Neutrophil (primary cell): Measurements from ENCODE around the gene GALNT9.

Experiments used
- H3K27ac ChIP-seq: fragments of 200-600 bp; sonication (generic); 2 replicates; pipeline ENCODE4 v1.5.1; 2016; ENCODE audit warnings: mild to moderate bottlenecking, moderate library complexity
- H3K27me3 ChIP-seq: fragments of 200-600 bp; sonication (generic); 2 replicates; pipeline ENCODE4 v1.6.0; 2016; ENCODE audit warnings: mild to moderate bottlenecking
- H3K36me3 ChIP-seq: fragments of 200-600 bp; sonication (generic); 2 replicates; pipeline ENCODE4 v1.5.1; 2017
- H3K4me1 ChIP-seq, 2 experiments: fragments of 200-600 bp in 1 of 2; sonication (generic) in 1 of 2; 1 replicate in 1 of 2; 2 replicates in 1 of 2; pipeline versions ENCODE4 v1.5.1 to v1.6.1; 2013 to 2016; ENCODE audit warnings: low read depth in 1 of 2, low read length in 1 of 2, mild to moderate bottlenecking in 1 of 2, moderate library complexity in 1 of 2; ENCODE audit not compliant: control insufficient read depth in 1 of 2, insufficient read depth in 1 of 2
- H3K4me3 ChIP-seq, 2 experiments: fragments of 200-600 bp in 1 of 2; sonication (generic) in 1 of 2; 1 replicate in 1 of 2; 2 replicates in 1 of 2; pipeline ENCODE4 v1.5.1; 2013 to 2016; ENCODE audit warnings: low read depth in 1 of 2, low read length in 1 of 2, mild to moderate bottlenecking in 1 of 2, moderate library complexity in 1 of 2
- H3K9me3 ChIP-seq: fragments of 200-600 bp; sonication (generic); 2 replicates; pipeline ENCODE4 v1.5.1; 2016
- TF ChIP-seq, protein P1 (sequence below): fragments of 200-600 bp; sonication (generic); IDR thresholded peaks from 2 replicates; pipeline ENCODE4 v1.5.1; 2016; ENCODE audit warnings: antibody characterized with exemption

The GALNT9 gene

DNA sequence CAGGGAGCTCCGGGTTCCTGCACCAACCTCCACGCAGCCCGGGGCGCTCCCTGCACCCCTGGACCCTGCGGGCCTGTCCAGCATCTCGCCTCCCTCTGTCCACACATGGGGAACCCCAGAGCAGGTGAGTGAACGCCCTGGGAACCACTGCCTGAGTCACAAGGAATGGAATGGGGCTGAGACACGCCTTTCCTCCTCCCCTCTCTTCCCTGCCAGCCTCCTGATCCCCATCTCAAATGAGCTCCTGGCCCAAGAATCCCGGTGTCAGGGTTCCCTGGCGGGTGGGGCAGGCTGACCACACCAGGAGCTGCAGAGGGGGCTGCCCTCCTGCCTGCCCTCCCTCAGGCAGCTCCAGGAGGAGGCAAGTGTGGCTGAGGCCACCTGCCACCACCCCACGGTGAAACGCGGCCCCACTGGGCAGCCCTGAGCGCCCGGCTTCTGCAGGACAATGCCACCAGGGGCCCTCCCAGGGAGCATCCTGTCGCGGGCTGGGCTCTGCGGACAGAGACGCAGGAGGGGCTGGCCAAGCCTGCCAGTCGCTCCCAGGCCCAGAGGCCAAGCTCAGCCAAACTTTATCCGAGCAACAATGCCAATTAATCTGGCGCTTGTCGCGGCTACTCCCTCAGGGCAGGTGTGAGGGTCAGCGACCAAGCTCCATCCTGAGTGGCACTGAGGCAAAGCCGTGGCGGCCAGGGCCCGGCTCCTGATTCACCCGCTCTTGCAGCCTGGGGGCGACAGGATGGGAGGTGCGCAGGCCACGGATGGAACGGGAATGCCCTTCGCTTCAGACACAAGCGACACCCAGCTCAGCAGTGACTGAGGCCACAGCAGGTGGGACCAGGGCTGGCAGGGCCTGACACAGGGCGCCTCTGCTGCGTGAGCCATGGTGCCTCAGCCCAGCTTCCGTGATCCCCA, 44.3 kb downstream of the GALNT9 start:
- TF ChIP-seq, protein P1, sequence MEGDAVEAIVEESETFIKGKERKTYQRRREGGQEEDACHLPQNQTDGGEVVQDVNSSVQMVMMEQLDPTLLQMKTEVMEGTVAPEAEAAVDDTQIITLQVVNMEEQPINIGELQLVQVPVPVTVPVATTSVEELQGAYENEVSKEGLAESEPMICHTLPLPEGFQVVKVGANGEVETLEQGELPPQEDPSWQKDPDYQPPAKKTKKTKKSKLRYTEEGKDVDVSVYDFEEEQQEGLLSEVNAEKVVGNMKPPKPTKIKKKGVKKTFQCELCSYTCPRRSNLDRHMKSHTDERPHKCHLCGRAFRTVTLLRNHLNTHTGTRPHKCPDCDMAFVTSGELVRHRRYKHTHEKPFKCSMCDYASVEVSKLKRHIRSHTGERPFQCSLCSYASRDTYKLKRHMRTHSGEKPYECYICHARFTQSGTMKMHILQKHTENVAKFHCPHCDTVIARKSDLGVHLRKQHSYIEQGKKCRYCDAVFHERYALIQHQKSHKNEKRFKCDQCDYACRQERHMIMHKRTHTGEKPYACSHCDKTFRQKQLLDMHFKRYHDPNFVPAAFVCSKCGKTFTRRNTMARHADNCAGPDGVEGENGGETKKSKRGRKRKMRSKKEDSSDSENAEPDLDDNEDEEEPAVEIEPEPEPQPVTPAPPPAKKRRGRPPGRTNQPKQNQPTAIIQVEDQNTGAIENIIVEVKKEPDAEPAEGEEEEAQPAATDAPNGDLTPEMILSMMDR, result no peak
- Histone ChIP-seq H3K27me3 (peaks cover 70% of the 10 kb centered on the region), H3K4me3 (no peak overlapping the region), H3K9me3 (no peaks in the 10 kb centered on the region), H3K27ac (no peak overlapping the region), H3K36me3 (no peaks in the 10 kb centered on the region), H3K4me1 (no peaks in the 10 kb centered on the region)

DNA sequence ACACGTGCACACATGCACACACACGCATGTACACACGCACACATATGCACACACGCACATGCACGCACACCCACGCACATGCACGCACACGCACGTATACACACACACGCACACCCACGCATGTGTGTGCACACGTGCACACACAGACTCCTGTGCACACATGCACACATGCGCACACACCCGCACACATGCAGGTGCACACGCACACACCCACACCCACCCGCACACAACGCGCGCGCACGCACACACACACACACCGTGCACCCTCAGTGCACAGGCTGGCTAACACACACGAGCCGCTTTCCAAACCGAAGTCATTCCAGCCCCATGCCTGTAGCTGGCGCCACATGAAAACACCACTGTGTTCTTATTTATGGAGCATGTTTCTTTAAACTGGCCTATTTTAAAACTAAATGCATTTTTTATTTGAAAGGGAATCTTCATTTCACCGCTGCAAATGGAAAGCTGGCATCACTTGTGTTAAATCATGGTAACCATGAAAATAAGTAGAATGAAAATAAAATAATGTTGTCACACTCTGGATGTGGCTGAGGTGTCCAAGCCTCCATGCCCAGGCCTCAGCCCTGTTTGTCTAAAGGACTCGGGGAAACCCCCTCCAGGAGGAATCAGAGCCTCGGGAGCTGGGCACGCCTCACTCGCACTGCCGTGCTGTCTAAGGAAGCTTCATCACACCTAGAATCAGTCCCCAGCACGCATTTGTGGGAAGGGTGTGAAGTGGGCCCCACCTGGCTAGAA, 45.1 kb downstream of the GALNT9 start:
- no peak overlapping the region for H3K27ac ChIP-seq

DNA sequence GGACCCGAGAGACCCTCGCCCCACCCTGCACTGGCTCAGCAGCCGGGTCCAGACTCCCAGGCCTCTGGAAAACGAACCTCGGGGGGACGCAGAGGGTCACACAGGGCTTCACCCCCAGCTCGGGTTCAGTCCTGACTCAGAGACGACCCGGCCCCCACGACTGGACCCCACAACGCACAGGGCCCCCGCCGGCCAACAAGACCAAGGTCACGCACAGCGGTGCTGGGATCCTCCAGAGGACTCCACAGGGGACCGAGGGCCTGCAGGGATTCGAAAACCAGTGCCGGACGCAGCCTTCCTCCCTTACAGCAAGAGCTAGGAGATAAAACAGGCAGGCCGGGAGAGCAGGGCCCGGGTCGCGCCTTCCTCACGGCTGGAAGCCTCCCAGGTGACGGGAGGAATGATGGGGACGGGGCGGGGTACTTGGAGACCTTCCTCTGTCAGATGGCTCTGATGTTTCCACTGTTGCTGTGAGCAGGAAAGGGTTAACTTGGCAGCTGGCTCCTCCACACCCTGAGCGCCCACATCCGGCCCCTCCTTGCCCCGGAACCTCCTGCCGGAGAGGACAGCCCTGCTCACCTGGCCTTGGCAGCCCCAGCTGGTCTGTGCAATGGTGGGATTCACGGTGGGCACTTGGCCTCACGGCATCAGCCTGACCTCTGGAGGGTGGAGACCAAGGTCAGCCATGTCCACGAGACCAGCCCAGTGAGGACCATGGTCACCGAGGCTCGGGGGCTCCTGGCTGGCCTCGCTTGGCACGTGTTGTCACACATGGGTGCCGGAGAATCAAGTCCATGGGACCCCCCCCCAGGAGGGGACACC, 46.2 kb downstream of the GALNT9 start:
- H3K4me1 ChIP-seq, result no peaks in the 10 kb centered on the region
- no peak overlapping the region for H3K4me3 ChIP-seq
- H3K27me3 ChIP-seq, result peaks cover 88% of the 10 kb centered on the region
- H3K9me3 ChIP-seq, result no peaks in the 10 kb centered on the region
- no peak overlapping the region for H3K27ac ChIP-seq
- no peaks in the 10 kb centered on the region for H3K36me3 ChIP-seq
- TF ChIP-seq, protein P1, result no peak

More for the DNA sequence above, 45.1 kb downstream of the GALNT9 start:
- TF ChIP-seq, protein P1, result no peak
- Histone ChIP-seq H3K9me3 (no peaks in the 10 kb centered on the region), H3K36me3 (no peaks in the 10 kb centered on the region), H3K4me1 (no peaks in the 10 kb centered on the region), H3K4me3 (no peak overlapping the region), H3K27me3 (peaks cover 77% of the 10 kb centered on the region)

DNA sequence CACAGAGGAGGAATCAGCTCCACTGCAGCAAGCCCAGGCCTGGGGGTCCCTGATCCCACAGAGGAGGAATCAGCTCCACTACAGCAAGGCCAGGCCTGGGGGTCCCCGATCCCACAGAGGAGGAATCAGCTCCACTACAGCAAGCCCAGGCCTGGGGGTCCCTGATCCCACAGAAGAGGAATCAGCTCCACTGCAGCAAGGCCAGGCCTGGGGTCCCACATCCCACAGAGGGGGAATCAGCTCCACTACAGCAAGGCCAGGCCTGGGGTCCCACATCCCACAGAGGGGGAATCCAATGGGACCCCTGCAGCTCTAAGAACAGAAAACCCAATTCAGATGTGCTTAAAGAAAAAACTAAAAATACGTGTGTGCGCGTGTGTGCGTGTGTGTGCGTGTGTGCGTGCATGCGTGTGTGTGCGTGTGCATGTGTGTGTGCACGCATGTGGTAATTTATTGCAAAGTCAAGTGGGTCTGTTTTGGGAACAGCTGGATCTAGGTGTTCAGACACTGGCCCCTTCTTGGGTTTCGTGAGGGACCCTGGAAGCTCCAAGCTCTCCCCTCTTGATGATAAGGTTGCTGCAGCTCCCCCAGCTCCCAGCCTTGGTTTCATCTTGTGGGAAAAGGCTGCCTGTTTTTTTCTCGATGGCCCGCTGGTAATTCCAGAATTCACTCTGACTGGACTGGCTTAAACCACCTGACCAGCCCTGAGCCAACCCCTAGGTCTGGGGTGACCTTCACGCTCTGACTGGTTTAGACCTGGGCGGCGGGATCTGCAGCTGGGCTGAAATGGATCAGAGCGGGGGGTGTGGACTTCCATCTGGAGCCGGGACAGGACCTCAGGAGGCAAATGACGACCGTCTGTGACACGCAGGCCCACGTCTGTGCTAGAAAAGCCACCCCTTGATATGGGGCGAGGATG, 47.1 kb downstream of the GALNT9 start:
- TF ChIP-seq, protein P1, result no peak
- H3K4me1 ChIP-seq, result no peaks in the 10 kb centered on the region
- H3K9me3 ChIP-seq, result no peaks in the 10 kb centered on the region
- no peak overlapping the region for H3K27ac ChIP-seq
- no peak overlapping the region for H3K4me3 ChIP-seq
- peaks cover 89% of the 10 kb centered on the region for H3K27me3 ChIP-seq
- no peaks in the 10 kb centered on the region for H3K36me3 ChIP-seq
